Fibroblast of skin of scalp (primary cell): ENCODE measurements around the gene PLXDC2.
A peak's percentile ranks its signal among the peaks of the same experiment; 100 is the strongest.

Source experiments
- DNase-seq: peaks from one replicate; pipeline ENCODE4 v3.0.0-alpha.2; 2013

The PLXDC2 gene

GRCh38 chr10:19941206-19941880, 125.1 kb downstream of the PLXDC2 start:
- DNase-seq = no peak

GRCh38 chr10:19944911-19945663, 128.9 kb downstream of the PLXDC2 start:
- DNase-seq = no peak

DNA sequence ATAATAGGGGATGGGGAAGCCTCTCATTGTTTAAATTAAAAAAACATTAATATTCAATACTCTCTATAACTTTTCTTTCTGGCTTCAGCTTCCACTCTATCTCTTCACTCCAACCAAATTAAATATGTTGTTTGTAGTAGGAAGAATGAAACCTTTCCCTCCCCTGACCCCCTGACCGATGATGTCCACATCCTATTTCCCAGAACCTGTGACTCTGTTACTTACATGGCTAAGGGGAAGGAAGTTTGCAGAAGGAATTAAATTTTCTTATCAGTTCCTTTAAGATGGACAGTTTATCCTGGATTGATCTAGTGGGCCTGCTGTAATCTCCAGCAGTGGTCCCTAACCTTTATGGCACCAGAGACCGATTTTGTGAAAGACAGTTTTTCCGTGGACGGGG, 130.0 kb downstream of the PLXDC2 start:
- DNase-seq = no peak

DNA sequence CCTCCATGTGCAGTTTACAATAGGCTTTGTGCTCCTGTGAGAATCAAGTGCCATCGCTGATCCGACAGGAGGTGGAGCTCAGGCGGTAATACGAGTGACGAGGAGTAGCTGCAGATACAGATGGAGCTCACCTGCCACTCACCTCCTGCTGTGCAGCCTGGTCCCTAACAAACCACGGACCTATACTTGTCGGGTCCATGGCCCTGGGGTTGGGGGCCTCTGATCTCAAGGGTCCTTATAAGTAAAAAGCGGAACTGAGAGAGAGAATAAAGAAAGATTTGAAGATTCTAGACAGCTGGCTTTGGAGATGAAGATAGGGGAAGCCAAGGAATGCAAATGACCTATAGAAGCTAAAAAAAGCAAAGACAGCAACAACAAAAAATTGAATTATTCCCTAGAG, 130.6 kb downstream of the PLXDC2 start:
- no peak for DNase-seq

GRCh38 chr10:19947215-19947614, 131.0 kb downstream of the PLXDC2 start:
- no peak for DNase-seq

GRCh38 chr10:19947656-19948055, 131.4 kb downstream of the PLXDC2 start:
- DNase-seq = no peak

DNA sequence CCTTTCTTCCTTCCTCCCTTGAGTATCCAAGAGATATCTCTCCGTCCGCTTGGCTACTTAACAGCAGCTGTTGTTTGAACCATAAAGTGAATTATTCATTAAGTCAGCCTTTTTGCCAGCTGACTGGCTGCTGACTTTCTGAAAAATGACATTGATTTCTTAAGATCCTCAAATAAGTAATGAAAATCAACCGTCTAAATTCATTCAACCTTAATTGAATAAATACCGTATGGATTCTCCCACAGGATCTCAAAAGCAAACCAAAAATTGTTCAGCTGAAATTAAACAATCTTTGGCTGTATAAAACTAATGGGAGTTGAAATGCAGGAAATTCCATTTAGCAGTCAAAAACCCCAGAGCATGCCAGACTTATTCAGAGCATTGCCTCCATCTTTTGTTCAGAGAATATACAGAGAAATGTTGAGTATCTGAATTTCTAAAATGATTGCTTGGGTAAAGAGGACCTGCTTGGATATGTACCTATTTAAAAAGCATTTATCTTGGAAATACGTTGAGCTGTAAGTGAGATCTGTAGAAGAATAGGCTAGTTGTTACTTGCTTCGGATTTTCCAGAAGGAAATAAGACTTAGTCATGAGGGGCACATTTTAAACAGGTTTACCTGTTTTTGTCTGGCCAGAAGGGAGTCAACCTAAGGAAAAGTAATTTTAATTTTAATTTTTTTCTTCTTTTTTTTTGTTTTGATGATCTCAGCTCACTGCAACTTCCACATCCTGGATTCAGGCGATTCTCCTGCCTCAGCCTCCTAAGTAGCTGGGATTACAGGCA, 136.2 kb downstream of the PLXDC2 start:
- DNase-seq = peak; percentile 8

GRCh38 chr10:19954601-19955000, 138.4 kb downstream of the PLXDC2 start:
- DNase-seq = no peak

GRCh38 chr10:19956516-19957032, 140.3 kb downstream of the PLXDC2 start:
- DNase-seq = no peak

DNA sequence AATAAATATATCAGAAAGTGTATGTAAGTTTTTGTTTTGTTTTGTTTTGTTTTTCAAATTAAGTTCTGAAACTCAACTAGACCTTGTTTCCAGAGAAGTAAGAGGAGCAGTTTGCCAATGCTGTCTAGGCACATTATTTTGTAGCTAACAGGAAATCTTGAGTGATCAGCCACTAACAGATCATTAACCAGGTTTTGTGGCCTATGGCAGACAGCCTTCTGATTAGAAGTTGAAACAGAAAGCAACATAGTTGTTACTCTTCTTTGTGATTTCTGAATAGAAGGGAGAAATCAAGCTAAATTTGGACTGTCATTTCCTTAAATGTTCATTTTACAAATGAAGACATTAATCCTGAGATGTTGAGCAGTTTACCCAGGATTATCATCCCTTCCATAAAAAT, 142.6 kb downstream of the PLXDC2 start:
- no peak for DNase-seq

DNA sequence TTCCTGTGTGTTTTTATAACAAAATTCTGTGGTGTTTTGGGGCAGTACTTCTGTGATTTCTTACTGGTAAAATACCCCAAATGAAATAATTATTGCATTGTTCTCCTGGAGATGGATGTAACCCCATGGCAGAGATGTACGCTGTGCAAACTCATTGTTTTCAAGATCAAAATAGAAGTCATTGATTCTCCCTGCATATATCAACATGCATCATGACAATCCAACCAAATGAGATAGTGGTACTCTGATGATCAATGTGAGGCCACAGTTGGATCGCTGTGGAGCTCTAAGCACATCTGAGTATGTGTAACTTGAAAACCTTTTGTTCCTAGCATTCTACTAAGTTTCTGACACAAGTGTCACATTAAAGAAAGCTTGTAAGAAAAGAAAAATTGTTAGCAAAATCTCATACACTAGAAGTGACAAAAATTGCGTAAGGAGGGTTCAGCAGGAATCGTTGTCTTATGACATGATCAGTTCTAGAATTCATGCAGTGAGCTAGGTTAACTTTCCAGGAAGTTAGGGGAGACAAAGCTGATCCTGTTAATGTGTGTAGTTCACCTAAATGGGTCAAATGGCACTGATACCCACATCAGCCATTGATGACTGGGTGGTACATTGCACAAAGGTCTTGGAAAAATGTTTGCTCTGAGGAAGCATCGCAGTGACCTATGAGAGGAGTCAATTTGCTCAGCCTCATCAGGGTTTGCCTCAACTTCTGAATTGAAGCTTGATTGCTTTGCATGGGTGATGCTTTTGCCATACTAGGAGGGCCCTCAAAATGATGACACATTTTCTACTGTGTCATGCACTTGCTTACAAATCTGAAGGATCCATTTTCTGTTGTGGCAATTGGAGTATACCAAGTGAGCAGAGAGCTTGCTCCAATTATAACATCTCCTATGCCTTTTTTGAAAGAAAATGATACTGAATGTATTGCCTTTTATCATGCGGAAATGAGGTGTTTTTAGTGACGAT, 145.1 kb downstream of the PLXDC2 start:
- DNase-seq = no peak

- DNase-seq = no peak
These were observed 148.4 kb downstream of the PLXDC2 start for GRCh38 chr10:19964625-19965024.

DNA sequence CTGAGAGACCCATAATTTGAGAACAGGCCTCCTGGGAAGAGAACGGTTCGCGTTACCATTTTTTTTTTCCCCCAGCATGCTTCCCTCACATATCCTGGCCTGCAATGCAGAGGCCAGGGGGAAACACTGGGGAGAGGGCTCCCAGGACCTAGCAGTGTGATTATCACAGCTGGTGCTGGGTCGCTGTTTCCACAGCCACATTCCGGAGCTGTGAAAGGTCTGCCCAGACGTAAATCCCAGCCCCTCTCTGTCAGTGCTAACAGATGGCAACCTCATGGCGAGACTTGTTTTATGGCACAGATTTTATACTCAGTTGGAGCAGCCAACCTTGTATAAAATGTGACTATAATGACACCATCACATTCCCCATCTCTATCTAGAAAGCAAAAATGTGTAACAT, 150.5 kb downstream of the PLXDC2 start:
- peak; percentile 8 for DNase-seq

GRCh38 chr10:19967981-19968380, 151.7 kb downstream of the PLXDC2 start:
- DNase-seq = no peak

DNA sequence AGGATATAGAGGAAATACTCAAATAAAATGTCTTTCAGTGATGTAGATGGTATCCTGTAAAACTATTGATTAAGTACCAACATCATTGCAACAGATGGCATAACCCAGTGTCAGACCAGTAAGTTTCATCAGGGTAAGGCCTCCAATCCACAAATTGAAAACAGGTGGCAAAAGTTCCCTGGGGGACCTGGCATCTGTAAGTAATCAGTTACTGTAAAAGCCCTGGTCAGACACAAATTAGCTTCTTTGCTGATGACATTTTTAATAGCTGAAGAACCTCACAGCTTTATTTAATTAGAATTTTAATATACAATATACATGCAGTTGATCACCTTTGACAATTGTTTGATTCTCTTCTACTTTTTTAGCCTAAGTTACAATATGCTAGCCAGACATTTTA, 152.5 kb downstream of the PLXDC2 start:
- DNase-seq = peak; percentile 22

DNA sequence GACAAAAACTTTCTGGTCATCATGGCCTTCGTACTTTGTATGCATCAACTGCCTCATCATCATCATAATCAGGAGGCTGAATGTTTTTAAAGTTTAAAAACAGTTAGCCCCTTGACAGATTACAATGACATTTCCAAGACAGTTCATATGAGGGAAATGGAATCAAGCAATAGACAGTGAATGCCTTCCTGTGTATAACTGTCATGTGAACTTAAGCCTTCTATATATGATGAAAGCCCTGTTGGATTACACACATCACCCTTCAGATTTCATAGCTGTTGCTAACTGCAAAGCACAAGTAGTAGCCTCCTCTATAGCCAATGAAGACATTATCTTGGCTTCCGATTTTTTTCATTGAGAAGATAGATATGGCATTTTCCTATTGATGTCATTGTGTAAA, 154.0 kb downstream of the PLXDC2 start:
- DNase-seq = no peak

DNA sequence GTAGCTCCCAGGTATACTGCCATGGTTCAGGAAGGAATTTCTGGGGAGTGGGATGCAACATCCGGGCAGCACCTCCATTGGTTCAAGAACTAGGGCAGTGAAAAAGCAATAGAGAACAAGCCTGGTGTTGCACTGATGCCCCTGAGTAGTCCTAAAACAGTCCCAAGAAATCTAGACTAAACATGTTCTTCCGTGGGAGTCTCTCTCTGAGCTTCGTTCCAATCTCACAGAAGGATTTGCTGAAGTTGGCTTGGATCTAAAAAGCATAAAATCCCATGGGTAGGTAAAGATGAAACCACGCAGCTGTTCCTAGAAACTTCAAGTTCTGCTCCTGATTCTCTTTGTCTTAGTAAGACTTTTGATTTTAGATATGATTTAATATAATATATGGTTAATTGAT, 154.5 kb downstream of the PLXDC2 start:
- DNase-seq = no peak

GRCh38 chr10:19971343-19972052, 155.3 kb downstream of the PLXDC2 start:
- no peak for DNase-seq

DNA sequence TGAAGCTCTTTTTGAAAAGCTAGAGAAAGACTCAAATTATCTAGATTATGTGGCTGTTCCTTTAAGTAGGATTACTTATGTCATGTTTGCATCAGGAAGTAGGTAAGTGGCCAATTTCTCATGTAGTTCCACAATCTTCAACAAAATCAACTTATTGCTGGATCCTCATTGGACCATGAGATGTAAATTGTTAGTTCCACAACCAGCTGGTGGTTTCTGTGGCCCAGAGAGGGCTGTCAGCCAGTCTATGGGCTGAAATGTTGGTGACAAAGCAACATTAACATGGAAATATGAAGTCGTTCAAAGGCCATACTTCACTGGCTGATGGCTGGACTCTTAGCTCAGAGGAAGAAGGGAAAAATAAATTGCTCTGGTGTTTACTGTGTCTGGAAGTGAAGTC, 157.9 kb downstream of the PLXDC2 start:
- DNase-seq = no peak

- DNase-seq = no peak
These were observed 158.3 kb downstream of the PLXDC2 start for GRCh38 chr10:19974554-19974953.

DNA sequence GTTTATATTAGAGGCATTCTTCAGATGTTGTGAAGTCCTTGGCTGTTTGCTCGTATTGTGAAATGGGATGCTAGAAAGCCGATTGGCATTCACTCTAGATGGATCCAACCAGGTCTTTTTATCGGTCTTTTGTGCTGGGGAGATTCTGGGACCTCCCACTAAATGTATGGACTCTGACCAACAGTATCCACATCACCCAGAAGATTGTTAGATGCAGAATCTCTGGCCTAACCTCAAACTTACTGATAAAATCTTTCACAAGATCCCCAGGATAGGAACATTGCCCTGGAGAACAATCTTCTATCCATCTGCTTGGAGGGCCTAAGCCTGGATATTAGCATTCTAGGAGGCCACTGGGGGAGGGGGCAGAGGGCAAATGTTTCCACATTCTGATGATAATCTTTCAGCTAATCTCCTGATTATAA, 160.9 kb downstream of the PLXDC2 start:
- DNase-seq = no peak
